ENCODE results near the gene ESYT3. TPM values are rescaled to one million over a fixed set of nuclear protein-coding genes. Genes with fewer than 3 reads are reported as not detected.

ESYT3 gene
- total RNA-seq, 2 experiments from 2014 or later: 0.22 TPM; not detected in 1

DNA sequence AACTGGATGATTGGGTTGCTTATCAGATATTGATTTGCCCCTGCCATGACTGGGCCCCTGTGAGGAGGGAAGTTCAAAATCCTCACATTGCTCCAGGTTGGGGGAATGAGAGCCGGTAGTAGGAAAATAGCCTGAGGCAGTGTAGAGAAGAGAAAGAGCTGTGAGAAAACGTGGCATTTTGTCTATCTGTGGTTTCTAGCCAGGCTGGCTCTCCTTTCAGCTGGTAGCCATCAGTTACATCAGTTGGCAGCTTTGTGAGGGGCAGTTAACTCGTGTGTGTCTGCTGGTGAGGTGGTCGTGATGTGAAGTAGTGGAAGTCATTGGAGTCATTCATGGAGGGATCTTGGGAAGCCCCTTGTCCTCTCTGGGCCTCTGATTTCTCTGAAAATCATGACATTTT lies 5.2 kb downstream of the ESYT3 start:
- POLR2A ChIA-PET: no interaction called here
- ATAC-seq (ENCODE audit: poor library complexity) (no peak), DNase-seq (no peak)
- Mint-ChIP-seq H3K27ac (no peak overlapping the region), H3K9me3 (no peaks in the 10 kb centered on the region), H3K4me3 (no peak overlapping the region), H3K27me3 (peaks cover 41% of the 10 kb centered on the region), H3K4me1 (ENCODE audit: low read depth) (peaks cover 7% of the 10 kb centered on the region), H3K36me3 (ENCODE audit: low read depth) (no peaks in the 10 kb centered on the region)
- Histone ChIP-seq H3K4me1 (ENCODE audit: insufficient read depth, low read length) (peaks cover 10% of the 10 kb centered on the region), H3K4me3 (ENCODE audit: low read length) (no peak overlapping the region), H3K36me3 (ENCODE audit: insufficient read depth, low read length) (no peaks in the 10 kb centered on the region), H3K27me3 (ENCODE audit: control insufficient read depth in 1 of 2, insufficient read depth in 2 of 2, low read length in 2 of 2) (peaks cover 15 to 26% of the 10 kb centered on the region in 2 experiments), H3K27ac (ENCODE audit: low read depth in 1 of 2, low read length in 2 of 2) (no peak overlapping the region), H3K9me3 (ENCODE audit: control insufficient read depth in 1 of 2, insufficient read depth in 1 of 2, low read length in 2 of 2) (peaks cover 0 to 3% of the 10 kb centered on the region in 2 experiments)
- TF ChIP-seq, protein P1, sequence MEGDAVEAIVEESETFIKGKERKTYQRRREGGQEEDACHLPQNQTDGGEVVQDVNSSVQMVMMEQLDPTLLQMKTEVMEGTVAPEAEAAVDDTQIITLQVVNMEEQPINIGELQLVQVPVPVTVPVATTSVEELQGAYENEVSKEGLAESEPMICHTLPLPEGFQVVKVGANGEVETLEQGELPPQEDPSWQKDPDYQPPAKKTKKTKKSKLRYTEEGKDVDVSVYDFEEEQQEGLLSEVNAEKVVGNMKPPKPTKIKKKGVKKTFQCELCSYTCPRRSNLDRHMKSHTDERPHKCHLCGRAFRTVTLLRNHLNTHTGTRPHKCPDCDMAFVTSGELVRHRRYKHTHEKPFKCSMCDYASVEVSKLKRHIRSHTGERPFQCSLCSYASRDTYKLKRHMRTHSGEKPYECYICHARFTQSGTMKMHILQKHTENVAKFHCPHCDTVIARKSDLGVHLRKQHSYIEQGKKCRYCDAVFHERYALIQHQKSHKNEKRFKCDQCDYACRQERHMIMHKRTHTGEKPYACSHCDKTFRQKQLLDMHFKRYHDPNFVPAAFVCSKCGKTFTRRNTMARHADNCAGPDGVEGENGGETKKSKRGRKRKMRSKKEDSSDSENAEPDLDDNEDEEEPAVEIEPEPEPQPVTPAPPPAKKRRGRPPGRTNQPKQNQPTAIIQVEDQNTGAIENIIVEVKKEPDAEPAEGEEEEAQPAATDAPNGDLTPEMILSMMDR (IDR thresholded peaks at IDR 0.05): no peak
- intact Hi-C loops (cut with DNase I, micrococcal nuclease): no loop called here
- CTCF ChIA-PET: no interaction called here

DNA sequence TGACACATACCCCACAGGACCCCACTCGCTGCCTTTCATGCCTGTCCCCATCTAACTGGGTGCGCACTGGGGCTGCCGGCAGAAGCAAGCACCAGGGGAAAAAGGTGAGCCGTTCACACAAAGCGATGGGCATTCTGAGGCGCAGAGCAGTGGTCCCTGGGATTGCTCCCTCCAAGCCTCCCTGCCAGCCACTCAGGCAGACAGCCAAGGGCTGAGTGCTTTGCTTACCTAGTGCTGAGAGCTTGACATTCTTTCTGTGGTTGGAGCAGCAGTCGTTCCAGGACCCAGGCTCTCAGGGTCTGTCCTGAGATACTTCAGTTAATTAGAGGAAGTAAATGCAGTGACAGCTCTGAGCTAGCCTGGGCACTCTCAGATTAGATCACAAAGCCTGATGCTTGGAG lies 5.7 kb downstream of the ESYT3 start:
- Mint-ChIP-seq H3K4me3 (no peak overlapping the region), H3K36me3 (ENCODE audit: low read depth) (no peaks in the 10 kb centered on the region), H3K27me3 (peaks cover 41% of the 10 kb centered on the region), H3K27ac (no peak overlapping the region), H3K4me1 (ENCODE audit: low read depth) (peaks cover 7% of the 10 kb centered on the region), H3K9me3 (no peaks in the 10 kb centered on the region)
- intact Hi-C loops (cut with DNase I, micrococcal nuclease): no loop called here
- ATAC-seq (ENCODE audit: poor library complexity) (no peak), DNase-seq (no peak)
- Histone ChIP-seq H3K4me3 (ENCODE audit: low read length) (no peak overlapping the region), H3K27me3 (ENCODE audit: control insufficient read depth in 1 of 2, insufficient read depth in 2 of 2, low read length in 2 of 2) (peaks cover 12 to 22% of the 10 kb centered on the region in 2 experiments), H3K9me3 (ENCODE audit: control insufficient read depth in 1 of 2, insufficient read depth in 1 of 2, low read length in 2 of 2) (no peaks in the 10 kb centered on the region), H3K4me1 (ENCODE audit: insufficient read depth, low read length) (peaks cover 5% of the 10 kb centered on the region), H3K36me3 (ENCODE audit: insufficient read depth, low read length) (no peaks in the 10 kb centered on the region), H3K27ac (ENCODE audit: low read depth in 1 of 2, low read length in 2 of 2) (no peak overlapping the region)
- ChIA-PET POLR2A (no interaction called here), CTCF (no interaction called here)
- TF ChIP-seq, protein P1 (IDR thresholded peaks at IDR 0.05): no peak

DNA sequence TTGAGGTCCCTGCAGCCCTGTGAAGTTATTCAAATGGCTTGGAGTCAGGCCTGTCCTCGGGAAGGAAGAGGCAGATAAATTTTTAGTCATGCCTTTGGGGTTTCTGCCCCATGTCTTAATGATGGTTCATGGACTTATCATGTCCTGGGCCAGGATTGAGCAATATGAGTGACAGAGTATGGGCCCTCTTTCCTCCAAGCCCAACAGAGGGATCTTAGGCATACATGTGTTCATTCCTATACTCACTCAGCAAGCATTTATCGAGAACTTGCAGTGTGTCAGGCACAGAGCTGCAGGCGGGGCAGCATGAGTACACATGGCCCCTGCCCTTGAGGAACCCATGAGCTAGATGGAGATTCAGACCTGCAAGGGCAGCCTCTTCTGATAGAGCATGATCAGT lies 6.2 kb downstream of the ESYT3 start:
- Histone ChIP-seq H3K36me3 (ENCODE audit: insufficient read depth, low read length) (no peaks in the 10 kb centered on the region), H3K27ac (ENCODE audit: low read depth in 1 of 2, low read length in 2 of 2) (no peak overlapping the region), H3K4me3 (ENCODE audit: low read length) (no peak overlapping the region), H3K4me1 (ENCODE audit: insufficient read depth, low read length) (peaks cover under 1% of the 10 kb centered on the region), H3K9me3 (ENCODE audit: control insufficient read depth in 1 of 2, insufficient read depth in 1 of 2, low read length in 2 of 2) (no peaks in the 10 kb centered on the region), H3K27me3 (ENCODE audit: control insufficient read depth in 1 of 2, insufficient read depth in 2 of 2, low read length in 2 of 2) (peaks cover 8 to 18% of the 10 kb centered on the region in 2 experiments)
- Mint-ChIP-seq H3K27ac (no peak overlapping the region), H3K9me3 (no peaks in the 10 kb centered on the region), H3K4me1 (ENCODE audit: low read depth) (peaks cover 7% of the 10 kb centered on the region), H3K27me3 (peaks cover 41% of the 10 kb centered on the region), H3K36me3 (ENCODE audit: low read depth) (no peaks in the 10 kb centered on the region), H3K4me3 (no peak overlapping the region)
- DNase-seq (no peak), ATAC-seq (ENCODE audit: poor library complexity) (no peak)
- ChIA-PET POLR2A (interaction anchor here (0.6 kb wide), 1 partner anchor 55 kb away, joined by 3 read pairs; no protein-coding TSS in a partner anchor), CTCF (no interaction called here)
- TF ChIP-seq, protein P1 (IDR thresholded peaks at IDR 0.05): no peak
- intact Hi-C loops (cut with DNase I, micrococcal nuclease): no loop called here

All from CD4-positive, alpha-beta T cell (primary cell).